HG02610 (cell line): ENCODE measurements around the gene TRAF3IP1.
"Not testable (repeated sequence)": the region's sequence is repeated elsewhere in the genome, so short reads cannot be mapped to it uniquely, and the experiment has no call there.

ENCODE experiments used
- ATAC-seq: cut with Tn5 transposase; IDR thresholded peaks from one replicate; pipeline ENCODE4 v1.9.1; 2021; ENCODE audit warnings: mild to moderate bottlenecking, moderate library complexity; ENCODE audit not compliant: unreplicated experiment

TRAF3IP1 gene

DNA sequence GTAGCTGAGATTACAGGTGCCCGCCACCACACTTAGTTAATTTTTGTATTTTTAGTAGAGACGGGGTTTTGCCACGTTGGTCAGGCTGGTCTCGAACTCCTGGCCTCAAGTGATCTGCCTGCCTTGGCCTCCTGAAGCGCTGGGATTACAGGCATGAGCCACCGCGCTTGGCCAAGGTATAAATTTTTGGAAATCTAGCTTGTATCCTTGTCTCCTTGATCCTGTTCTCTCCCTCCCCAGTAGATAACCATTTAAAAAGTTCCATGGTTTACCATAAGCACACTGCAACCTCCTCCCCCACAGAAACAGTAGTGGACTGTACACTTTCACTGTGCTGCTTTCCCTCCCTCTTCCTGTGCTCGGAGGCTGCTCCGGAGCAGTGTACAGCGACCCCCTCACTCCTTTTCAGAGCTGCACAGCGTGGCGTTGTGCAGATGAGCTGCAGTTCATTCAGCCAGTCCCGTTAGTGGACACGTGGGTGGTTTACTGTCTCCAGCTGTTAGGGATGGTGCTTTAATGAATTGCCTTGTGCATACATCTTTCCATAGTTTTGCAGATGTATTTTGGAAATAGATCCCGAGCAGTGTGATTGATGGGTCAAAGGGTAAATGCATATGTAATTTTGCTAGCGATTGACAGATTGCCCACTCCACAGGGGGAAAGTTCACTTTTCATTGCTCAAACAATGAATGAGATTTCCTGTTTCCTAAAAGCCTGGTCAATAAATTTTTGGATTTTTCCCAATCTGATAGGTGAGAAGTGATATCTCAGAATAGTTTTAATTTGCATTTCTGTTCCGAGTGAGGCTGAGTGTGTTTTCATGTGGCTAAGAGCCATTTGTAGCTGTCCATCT, 121.2 kb downstream of the TRAF3IP1 start:
- no peak for ATAC-seq

DNA sequence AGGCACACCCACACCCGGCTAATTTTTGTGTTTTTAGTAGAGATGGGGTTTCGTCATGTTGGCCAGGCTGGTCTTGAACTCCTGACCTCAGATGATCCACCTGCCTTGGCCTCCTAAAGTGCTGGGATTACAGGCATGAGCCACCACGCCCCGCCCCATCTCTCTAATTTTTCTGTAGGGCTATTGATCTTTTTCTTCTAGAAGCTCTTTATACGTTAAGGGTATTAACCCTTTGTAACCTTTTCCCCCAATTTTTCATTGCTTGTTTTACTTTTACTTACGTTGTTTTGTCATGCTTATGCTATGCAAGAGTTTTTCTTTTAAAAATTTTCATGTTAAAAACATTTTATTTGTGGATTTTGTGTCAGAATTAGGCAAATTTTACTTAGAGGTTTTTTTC, 121.9 kb downstream of the TRAF3IP1 start:
- not testable (repeated sequence) for ATAC-seq

DNA sequence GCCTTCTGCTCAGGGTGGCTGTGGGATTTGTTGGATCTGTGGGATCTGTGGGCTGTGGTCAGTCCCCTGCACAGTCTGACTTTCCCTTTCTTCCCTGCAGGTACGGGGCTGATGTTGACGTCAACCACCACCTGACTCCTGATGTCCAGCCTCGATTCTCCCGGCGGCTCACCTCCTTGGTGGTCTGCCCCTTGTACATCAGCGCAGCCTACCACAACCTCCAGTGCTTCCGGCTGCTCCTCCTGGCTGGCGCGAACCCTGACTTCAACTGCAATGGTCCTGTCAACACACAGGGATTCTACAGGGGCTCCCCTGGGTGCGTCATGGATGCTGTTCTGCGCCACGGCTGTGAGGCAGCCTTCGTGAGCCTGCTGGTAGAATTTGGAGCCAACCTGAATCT, 123.9 kb downstream of the TRAF3IP1 start:
- no peak for ATAC-seq

DNA sequence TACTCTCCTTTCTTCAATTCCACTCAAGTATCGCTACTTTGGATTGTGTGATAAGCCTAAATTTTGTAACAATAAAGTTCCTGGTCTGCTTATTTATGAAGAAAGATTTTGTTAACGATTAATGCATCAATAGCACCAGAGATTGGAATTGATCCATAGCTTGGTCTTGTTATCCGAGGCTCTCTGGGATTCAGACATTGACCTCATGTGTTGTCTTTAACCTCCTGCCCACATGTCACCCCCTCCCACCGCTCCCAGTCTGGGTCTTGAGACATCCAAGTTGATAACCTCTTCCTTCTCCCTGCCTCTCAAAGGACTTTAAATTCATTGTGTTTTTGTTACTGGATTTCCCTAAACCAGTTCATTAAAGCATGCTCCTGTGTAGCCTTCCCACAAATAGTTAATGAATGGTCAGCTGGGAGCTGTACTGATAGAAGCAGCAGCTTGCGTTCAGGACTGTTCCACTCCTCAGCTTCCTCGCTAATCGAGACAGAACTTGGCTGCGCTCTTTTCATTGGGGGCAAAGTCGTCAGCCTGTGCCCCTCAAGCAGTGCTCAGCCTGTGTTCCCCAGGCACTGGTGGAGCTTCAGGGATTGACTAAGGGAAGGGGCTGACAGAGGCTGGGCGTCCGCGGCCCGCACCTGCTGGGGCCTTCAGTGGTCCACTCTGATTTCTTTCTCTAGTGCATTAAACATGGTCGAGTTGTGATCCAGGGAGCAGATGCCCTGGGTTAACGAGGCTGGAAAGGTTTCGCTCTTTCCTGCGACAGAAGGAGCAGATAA, 125.3 kb downstream of the TRAF3IP1 start:
- ATAC-seq = no peak

DNA sequence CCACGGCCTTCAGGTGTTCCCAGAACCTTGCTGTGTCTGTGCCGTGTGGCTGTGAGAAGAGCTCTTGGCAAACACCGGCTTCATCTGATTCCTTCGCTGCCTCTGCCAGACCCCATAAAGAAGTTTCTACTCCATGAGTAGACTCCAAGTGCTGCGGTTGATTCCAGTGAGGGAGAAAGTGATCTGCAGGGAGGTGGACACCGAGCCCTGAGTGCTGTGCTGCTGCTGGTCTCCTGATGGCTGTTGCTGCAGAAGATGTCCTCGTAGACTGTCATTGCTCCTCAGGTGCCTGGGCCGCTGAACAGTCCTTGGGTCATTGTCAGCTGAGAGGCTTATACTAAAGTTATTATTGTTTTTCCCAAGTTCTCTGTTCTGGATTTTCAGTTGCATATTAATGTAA, 126.1 kb downstream of the TRAF3IP1 start:
- ATAC-seq = no peak

DNA sequence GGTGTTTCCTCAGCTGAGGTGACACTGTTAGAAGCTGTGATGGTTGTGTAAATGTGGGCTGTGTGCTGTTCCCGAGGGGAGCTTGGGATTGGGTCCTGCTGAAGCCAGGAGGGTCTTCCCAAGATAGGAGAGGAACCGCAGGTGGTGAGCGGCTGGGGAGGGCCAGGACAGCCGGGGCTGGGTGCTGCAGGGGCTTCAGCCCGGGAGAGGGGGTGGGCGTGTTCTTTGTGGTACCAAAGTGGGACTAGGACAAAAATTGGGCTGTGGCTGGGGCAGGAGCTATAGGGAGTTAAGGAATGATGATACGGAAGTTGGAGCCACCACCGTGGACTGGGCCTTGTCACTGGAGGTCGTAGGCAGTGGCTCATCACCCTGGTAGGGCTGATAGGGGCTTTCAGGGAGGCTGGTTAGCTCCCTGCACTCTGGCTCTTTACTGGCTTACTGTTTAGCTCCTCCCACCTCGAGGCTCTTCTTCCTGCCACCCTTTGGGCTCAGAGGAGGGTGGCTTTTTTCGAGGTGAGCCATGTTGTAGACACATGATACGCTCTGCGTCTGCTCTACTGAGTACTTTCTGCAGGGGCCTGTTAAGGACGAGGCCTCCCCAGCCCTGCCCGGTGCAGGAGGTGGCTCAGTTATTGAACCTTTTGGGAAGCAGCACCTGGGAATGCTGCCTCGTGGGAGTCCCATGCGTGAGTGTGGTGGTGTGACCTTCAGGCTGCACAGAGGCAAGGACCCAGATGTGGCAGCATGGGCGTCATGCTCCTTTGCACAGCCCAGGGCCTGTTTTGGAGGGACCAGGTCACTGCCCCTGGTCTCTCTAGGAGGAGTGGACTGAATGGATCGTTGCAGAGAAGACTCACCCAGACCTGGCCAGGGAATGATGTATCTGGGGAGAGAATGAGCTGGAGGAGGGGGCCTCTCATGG, 128.0 kb downstream of the TRAF3IP1 start:
- ATAC-seq = no peak

DNA sequence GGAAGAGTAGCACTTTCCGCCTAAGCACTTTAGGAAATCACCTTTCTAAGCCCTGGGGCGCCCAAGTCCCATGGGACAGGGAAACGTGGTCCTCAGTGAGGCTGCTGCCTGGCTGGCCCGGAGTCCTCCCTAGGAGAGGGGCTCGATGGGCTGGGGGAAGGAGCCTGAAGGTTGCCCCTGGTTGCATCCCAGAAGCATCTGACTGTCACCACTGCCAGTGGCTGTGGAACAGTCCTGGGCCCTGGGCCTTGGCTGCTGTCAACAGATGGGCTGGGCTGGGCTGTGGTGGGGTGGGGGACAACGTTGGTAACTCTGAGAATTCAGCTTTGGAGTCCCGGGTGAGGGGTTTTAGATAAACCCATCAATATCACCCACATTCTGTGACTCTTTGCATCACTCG, 128.9 kb downstream of the TRAF3IP1 start:
- ATAC-seq = no peak

DNA sequence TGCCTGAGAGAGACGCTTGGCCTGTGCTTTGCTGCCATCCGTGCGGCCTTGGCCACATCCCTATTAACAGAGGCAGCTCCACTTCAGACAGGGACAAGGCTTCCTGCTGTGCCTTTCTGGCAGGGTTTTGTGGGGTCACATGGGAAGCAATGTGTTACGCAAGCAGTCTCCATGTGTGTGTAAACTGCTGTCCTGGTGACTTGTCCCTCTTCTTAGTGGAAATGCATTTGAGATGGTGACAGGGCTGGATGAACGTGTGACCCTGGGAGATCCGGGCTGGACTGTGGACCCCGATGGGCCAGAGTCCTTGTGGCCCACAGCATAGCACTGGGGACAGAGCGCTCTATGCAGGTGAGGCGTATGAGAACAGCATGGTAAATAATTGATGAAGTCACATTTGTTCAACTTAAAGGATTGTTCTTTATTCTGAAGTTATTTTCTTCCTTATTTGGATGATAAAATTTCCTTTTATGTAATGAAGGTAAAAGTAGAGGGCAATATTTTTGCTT, 129.6 kb downstream of the TRAF3IP1 start:
- ATAC-seq = no peak

DNA sequence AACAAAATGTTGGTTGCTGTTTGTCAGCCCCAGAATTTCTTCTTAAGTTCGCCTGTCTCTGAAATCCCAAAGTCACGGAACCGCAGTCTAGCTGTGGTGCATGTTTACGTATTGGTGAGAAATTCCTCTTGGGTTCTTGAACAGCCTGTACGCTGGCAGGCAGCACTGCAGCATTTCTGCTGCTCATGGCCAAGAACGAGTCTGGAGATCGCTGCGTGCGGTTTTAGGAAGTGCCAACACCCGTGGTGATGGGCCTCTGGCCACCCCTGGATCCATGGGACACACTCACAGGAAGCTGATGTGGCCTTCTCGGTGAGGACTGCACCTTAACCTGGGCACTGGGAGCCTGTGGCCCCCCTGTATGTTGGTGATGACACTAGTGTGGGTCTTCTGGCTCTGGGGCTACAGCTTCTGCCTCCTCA, 130.1 kb downstream of the TRAF3IP1 start:
- no peak for ATAC-seq
